Femur (tissue), 1 donor: ENCODE measurements around the gene LIX1.

Experiments used
- DNase-seq: peaks from one replicate; pipeline ENCODE4 v3.0.0-alpha.2; 2017

Gene LIX1

DNA sequence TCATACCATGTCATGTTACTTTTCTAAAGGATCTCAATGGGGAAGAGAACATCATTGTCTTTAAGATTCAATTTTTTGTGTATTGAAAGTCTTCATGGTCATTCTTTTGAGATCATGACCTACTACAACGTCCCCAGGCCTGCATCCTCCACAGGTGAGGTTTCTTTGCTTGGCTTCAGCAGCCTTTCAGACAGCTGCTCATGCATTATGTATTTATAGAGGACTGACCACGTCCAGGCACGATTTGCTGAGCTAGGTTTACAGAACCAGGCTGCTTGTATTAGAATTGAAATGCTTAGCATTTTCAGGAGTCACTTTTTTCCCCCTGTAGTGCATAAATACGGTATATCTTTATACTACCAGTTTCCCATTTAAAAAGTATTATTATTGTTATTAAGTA, 70.4 kb downstream of the LIX1 start:
- no peak for DNase-seq

GRCh38 chr5:97071101-97071500, 71.3 kb downstream of the LIX1 start:
- DNase-seq = peak; percentile 71

- DNase-seq = no peak
These were observed 72.2 kb downstream of the LIX1 start for GRCh38 chr5:97070234-97070633.

GRCh38 chr5:97067296-97067850, 75.0 kb downstream of the LIX1 start:
- DNase-seq = no peak

DNA sequence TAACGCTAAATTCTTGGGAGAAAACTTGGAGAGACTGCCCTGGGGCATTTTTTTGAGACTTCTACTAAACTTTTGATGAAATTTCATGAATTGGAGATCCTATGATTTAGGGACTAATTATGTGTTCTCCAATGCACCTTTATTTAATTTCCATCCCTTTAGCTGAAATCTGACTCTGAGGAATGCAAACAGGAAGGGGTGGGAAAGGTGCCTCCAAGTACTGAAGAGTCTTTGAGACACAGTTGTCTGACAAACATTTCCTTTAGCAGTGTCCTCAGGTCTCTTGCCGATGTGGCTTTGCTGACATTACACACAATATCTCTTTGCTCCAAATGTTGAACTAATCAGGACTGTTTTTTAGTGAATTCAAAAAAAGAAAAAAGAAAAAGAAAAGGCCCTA, 76.9 kb downstream of the LIX1 start:
- DNase-seq = no peak

- DNase-seq = no peak
These were observed 79.2 kb downstream of the LIX1 start for GRCh38 chr5:97063251-97063650.

DNA sequence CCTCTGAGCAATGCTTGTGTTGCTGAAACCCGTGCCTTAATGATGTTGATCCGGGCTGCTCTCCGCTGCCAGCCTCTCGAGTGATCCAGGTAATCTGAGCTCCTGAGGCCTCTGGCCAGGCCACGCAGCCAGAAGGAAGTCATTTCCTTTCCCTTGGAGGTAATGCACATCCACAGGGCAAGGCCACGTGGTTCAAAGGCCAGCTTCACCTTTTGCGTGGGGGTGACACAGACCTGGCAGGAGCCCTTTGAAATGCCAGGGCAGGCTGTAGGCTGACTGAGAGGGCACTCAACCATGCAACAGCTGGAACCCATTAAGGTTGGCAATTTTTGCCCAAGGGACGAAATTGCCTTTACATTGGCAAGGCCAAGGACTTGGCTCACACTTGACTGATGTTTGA, 80.4 kb downstream of the LIX1 start:
- DNase-seq = peak; percentile 44

- DNase-seq = no peak
These were observed 86.1 kb downstream of the LIX1 start for GRCh38 chr5:97056263-97056662.

DNA sequence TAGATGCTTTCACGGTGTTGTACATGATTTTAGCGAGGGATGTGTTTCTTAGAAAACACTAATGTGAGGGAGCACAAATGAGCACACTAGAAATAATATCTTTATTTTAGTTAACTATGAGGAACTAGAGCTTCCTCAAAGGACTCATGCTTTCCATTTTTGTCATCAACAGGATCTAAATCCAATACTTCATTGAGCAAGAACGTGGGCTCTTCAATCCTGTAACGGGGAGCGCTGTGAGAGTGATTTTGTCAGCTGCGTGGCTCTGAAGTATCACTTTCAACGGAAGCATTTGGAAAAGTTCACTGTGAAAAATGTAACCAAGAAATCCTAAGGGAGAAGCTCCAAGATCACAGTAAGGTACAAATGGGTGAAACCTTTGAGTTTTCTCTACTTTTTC, 93.2 kb downstream of the LIX1 start:
- DNase-seq = no peak

DNA sequence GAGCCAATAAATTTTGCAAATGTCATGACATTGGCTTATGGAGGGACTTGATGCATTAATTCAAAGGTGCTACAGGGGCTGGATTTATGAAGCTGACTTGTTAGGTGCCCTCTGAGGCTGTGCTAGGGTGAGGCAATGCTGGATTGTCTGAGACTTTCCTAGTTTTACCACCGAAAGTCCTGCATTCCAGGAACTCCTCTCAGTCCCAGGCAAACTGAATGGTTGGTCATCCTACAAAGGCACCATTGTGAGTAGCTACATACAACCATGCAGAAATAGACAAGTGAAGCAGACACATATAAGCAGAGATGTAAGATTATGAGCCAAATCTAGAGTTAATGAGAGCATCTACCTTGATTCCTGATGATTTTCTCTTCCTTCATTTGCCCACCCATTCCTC, 95.3 kb downstream of the LIX1 start:
- DNase-seq = no peak

- DNase-seq = no peak
These were observed 96.0 kb downstream of the LIX1 start for GRCh38 chr5:97046270-97046982.

DNA sequence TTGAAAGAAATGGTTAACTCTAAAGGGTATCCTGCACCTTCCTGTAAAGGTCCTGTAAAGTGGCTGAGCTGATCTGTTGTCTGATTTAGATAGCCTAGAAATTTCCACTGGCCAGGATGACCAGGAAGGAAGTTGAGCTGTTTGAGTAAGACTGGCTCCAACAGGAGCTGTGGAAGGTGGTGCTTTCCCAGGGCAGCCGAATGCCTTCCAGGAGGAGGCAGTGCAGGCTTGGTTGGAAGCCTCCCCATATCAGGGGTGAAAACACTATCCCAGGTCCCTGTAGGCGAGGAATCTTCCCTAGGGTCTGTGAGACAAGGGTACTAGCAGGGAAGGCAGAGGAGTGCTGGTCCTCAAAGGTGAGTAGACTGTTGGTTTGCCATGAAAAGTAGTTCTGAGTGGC, 98.4 kb downstream of the LIX1 start:
- DNase-seq = no peak

DNA sequence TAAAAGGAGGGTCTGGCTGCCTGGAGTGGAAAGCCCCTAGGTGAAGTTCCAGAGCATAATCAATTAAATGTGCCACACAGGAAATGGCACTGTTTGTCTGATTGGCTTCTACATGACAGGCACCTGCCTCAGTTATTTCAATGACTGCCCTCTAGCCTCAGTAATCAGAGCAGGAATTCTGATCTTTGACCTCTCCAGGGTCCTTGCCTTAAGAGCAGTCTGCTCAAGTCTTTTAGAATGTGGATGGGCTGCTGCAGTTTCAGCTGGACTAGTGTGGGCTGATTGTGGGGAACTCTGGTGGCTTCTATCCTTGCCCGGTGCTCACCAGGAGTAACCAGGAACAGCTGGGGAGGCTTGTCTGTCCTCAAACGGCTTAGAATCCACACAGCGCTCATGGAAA, 98.9 kb downstream of the LIX1 start:
- no peak for DNase-seq

DNA sequence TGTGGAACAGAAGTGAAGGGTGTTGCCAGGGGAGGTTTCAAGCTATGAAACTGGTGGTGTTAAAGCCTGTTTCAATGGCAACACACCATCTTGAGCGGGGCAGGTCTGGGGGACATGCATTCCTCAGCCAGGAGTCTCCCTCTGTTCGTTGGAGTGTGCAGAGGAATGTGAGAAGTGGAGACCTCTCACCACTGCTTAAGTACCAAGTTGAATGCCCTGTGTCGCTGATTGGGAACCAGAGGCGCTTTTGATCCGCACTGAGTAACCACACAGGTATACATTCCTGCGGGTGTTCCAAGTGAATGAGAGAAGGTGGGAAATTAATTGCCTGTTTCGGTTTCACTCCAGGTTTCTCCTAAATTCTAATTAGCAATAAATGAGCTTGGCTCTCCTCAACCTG, 99.4 kb downstream of the LIX1 start:
- no peak for DNase-seq
